Adipose tissue (tissue), 3 donors: Measurements from ENCODE around the gene NDUFA12. TPM values are rescaled to one million over a fixed set of nuclear protein-coding genes. Genes with fewer than 3 reads are reported as not detected.
"Not testable (repeated sequence)": the region's sequence is repeated elsewhere in the genome, so short reads cannot be mapped to it uniquely, and the experiment has no call there.

Source experiments
- H3K27ac ChIP-seq: one replicate; pipeline ENCODE4 v1.5.1; 2013; ENCODE audit warnings: low read depth, low read length
- WGBS, 3 donors: extraction: QIAGEN DNeasy Blood & Tissue Kit; methylation state at CpG; one replicate each; pipeline ENCODE4 v1.1.7; 2013; 5-methylcytosine and 5-hydroxymethylcytosine counted together
- polyA plus RNA-seq, 3 donors: library from polyadenylated mRNA; stranded (reverse); fragments of 200-250 nt; gene quantifications; one replicate each; pipeline ENCODE4 v1.2.3, GENCODE V29; 2013
- donor health status: healthy with polysubstance abuse.
- donor health status: Bipolar disorder and iron deficiency.
- donor health status: healthy.

Gene NDUFA12
- 100 to 1,000 TPM in 2 of 3 donors, 10 to 100 TPM in 1; 49.8 to 107 (median 104) TPM for polyA plus RNA-seq

GRCh38 chr12:95003213-95003920 lies at the start of gene NDUFA12:
Gene NDUFA12, minus strand, starts transcription at chr12:95003697. Its CDS starts 17 bp downstream, at chr12:95003680.
- peak within 1 kb of the TSS; percentile 43 for H3K27ac ChIP-seq
- 0% methylated on average over 34 of the region's 34 CpGs for WGBS, 3 donors

- WGBS, 3 donors = 86 to 89% (median 87%) methylated on average over 4 of the region's 4 CpGs
- no peak overlapping the region for H3K27ac ChIP-seq
Measured at GRCh38 chr12:95051241-95051640, 47.7 kb upstream of the NDUFA12 start.

GRCh38 chr12:95037906-95038305 lies 34.4 kb upstream of the NDUFA12 start:
- WGBS, 3 donors = 89 to 95% (median 92%) methylated on average over 2 of the region's 2 CpGs
- H3K27ac ChIP-seq = no peak overlapping the region

GRCh38 chr12:95034750-95035149 lies 31.3 kb upstream of the NDUFA12 start:
- no peak overlapping the region for H3K27ac ChIP-seq
- 94 to 97% (median 95%) methylated on average over 1 of the region's 1 CpG for WGBS, 3 donors

- no peak overlapping the region for H3K27ac ChIP-seq
- 90 to 94% (median 93%) methylated on average over 2 of the region's 2 CpGs for WGBS, 3 donors
Measured at GRCh38 chr12:95022477-95022876, 19.0 kb upstream of the NDUFA12 start.

GRCh38 chr12:95017482-95017881 lies 14.0 kb upstream of the NDUFA12 start:
- no peak overlapping the region for H3K27ac ChIP-seq
- 65 to 77% (median 75%) methylated on average over 1 of the region's 1 CpG for WGBS, 3 donors

GRCh38 chr12:95016120-95016519 lies 12.6 kb upstream of the NDUFA12 start:
- WGBS, 3 donors = 96 to 100% (median 98%) methylated on average over 2 of the region's 2 CpGs

GRCh38 chr12:95014554-95014953 lies 11.1 kb upstream of the NDUFA12 start:
- H3K27ac ChIP-seq = no peak overlapping the region

More at GRCh38 chr12:95016120-95016519, 12.6 kb upstream of the NDUFA12 start:
- no peak overlapping the region for H3K27ac ChIP-seq

GRCh38 chr12:95006206-95006605 lies 2.7 kb upstream of the NDUFA12 start:
- H3K27ac ChIP-seq = no peak overlapping the region
- WGBS, 3 donors = 71 to 89% (median 79%) methylated on average over 4 of the region's 4 CpGs

GRCh38 chr12:95004610-95005009 lies 1.1 kb upstream of the NDUFA12 start:
- WGBS, 3 donors = 65 to 98% (median 80%) methylated on average over 2 of the region's 2 CpGs
- H3K27ac ChIP-seq = no peak overlapping the region

GRCh38 chr12:95003921-95004272 lies 400 bp upstream of the NDUFA12 start:
- no peak overlapping the region for H3K27ac ChIP-seq
- 64 to 67% (median 65%) methylated on average over 15 of the region's 15 CpGs for WGBS, 3 donors

GRCh38 chr12:95002754-95003153 lies 743 bp downstream of the NDUFA12 start:
- no peak overlapping the region for H3K27ac ChIP-seq
- 24 to 29% (median 28%) methylated on average over 3 of the region's 3 CpGs for WGBS, 3 donors

GRCh38 chr12:94998326-94998725 lies 5.2 kb downstream of the NDUFA12 start:
- H3K27ac ChIP-seq = no peak overlapping the region
- 42 to 68% (median 63%) methylated on average over 4 of the region's 4 CpGs for WGBS, 3 donors

- H3K27ac ChIP-seq = no peak overlapping the region
Measured at GRCh38 chr12:94997726-94998125, 5.8 kb downstream of the NDUFA12 start.

GRCh38 chr12:94997061-94997460 lies 6.4 kb downstream of the NDUFA12 start:
- H3K27ac ChIP-seq = no peak overlapping the region
- 88 to 94% (median 93%) methylated on average over 6 of the region's 6 CpGs for WGBS, 3 donors

- 75 to 91% (median 75%) methylated on average over 2 of the region's 2 CpGs for WGBS, 3 donors
- no peak overlapping the region for H3K27ac ChIP-seq
Measured at GRCh38 chr12:94994312-94994711, 9.2 kb downstream of the NDUFA12 start.

GRCh38 chr12:94993855-94994254 lies 9.6 kb downstream of the NDUFA12 start:
- 63 to 96% (median 80%) methylated on average over 3 of the region's 3 CpGs for WGBS, 3 donors

GRCh38 chr12:94990222-94990621 lies 13.3 kb downstream of the NDUFA12 start:
- H3K27ac ChIP-seq = no peak overlapping the region
- WGBS, 3 donors = 81 to 86% (median 83%) methylated on average over 3 of the region's 3 CpGs

More at GRCh38 chr12:94993855-94994254, 9.6 kb downstream of the NDUFA12 start:
- not testable (repeated sequence) for H3K27ac ChIP-seq

- 61 to 87% (median 71%) methylated on average over 6 of the region's 6 CpGs for WGBS, 3 donors
- no peak overlapping the region for H3K27ac ChIP-seq
Measured at GRCh38 chr12:94988471-94988870, 15.0 kb downstream of the NDUFA12 start.

- WGBS, 3 donors = 46 to 51% (median 50%) methylated on average over 2 of the region's 2 CpGs
- H3K27ac ChIP-seq = no peak overlapping the region
Measured at GRCh38 chr12:94987801-94988200, 15.7 kb downstream of the NDUFA12 start.
